NB4 (cell line): ENCODE measurements around the gene DBX2.

Source experiments
- CTCF ChIP-seq: IDR thresholded peaks from one replicate; pipeline ENCODE4 v1.5.1; 2012; ENCODE audit warnings: low read depth, low read length
- POLR2A ChIP-seq: IDR thresholded peaks from 2 replicates; pipeline ENCODE4 v1.6.1; 2011; ENCODE audit warnings: mild to moderate bottlenecking; ENCODE audit not compliant: insufficient read length; ENCODE audit errors: extremely low read depth

- TF ChIP-seq CTCF = no peak
- TF ChIP-seq POLR2A = no peak
Observed at GRCh38 chr12:44979918-44980317, 71.0 kb downstream of the DBX2 start.
